ENCODE results near the gene SYNGR4.
"Not testable (repeated sequence)": the region's sequence is repeated elsewhere in the genome, so short reads cannot be mapped to it uniquely, and the experiment has no call there.

The SYNGR4 gene

GRCh38 chr19:48354332-48354992 lies 9.7 kb upstream of the SYNGR4 start:
- Mint-ChIP-seq H3K9me3 (no peaks in the 10 kb centered on the region), H3K4me3 (no peak overlapping the region), H3K36me3 (peaks cover 8% of the 10 kb centered on the region), H3K4me1 (peaks cover 10% of the 10 kb centered on the region), H3K27ac (no peak overlapping the region)
- DNase-seq (ENCODE audit: low spot score in 2 of 2) = no peak
- ATAC-seq = no peak

- Mint-ChIP-seq H3K4me1 (peaks cover 10% of the 10 kb centered on the region), H3K36me3 (peaks cover 11% of the 10 kb centered on the region), H3K4me3 (no peak overlapping the region), H3K27ac (no peak overlapping the region), H3K9me3 (no peaks in the 10 kb centered on the region)
- DNase-seq (ENCODE audit: low spot score in 2 of 2) (no peak), ATAC-seq (no peak)
Observed at GRCh38 chr19:48355365-48355954, 8.7 kb upstream of the SYNGR4 start.

- H3K27ac Mint-ChIP-seq = no peak overlapping the region
- H3K4me3 Mint-ChIP-seq = no peak overlapping the region
- no peaks in the 10 kb centered on the region for H3K9me3 Mint-ChIP-seq
- peaks cover 26% of the 10 kb centered on the region for H3K36me3 Mint-ChIP-seq
- H3K4me1 Mint-ChIP-seq = peaks cover 14% of the 10 kb centered on the region
- no peak for ATAC-seq
- no peak for DNase-seq (ENCODE audit: low spot score in 2 of 2)
Observed at GRCh38 chr19:48359123-48359522, 5.0 kb upstream of the SYNGR4 start.

GRCh38 chr19:48361912-48362311 lies 2.3 kb upstream of the SYNGR4 start:
- H3K36me3 Mint-ChIP-seq = peaks cover 31% of the 10 kb centered on the region
- no peaks in the 10 kb centered on the region for H3K9me3 Mint-ChIP-seq
- peaks cover 25% of the 10 kb centered on the region for H3K4me1 Mint-ChIP-seq
- DNase-seq (ENCODE audit: low spot score in 2 of 2) (no peak), ATAC-seq (no peak)
- H3K4me3 Mint-ChIP-seq = no peak overlapping the region
- H3K27ac Mint-ChIP-seq = no peak overlapping the region

- H3K4me1 Mint-ChIP-seq = peaks cover 25% of the 10 kb centered on the region
- peak overlapping the region; percentile 89 for H3K4me3 Mint-ChIP-seq
- H3K36me3 Mint-ChIP-seq = peaks cover 31% of the 10 kb centered on the region
- peak overlapping the region; percentile 94 for H3K27ac Mint-ChIP-seq
- H3K9me3 Mint-ChIP-seq = no peaks in the 10 kb centered on the region
- DNase-seq (ENCODE audit: low spot score in 2 of 2) (peak; percentile 82 to 91), ATAC-seq (peak; percentile 82)
Observed at GRCh38 chr19:48362716-48363499, 1.3 kb upstream of the SYNGR4 start.

- Mint-ChIP-seq H3K9me3 (no peaks in the 10 kb centered on the region), H3K4me3 (peak overlapping the region; percentile 89), H3K27ac (peak overlapping the region; percentile 94), H3K36me3 (peaks cover 31% of the 10 kb centered on the region), H3K4me1 (peaks cover 25% of the 10 kb centered on the region)
- DNase-seq (ENCODE audit: low spot score in 2 of 2) (no peak), ATAC-seq (peak; percentile 29)
Observed at GRCh38 chr19:48363500-48363809, 712 bp upstream of the SYNGR4 start.

GRCh38 chr19:48364598-48365348 lies 606 bp downstream of the SYNGR4 start:
- H3K4me3 Mint-ChIP-seq = peak overlapping the region; percentile 89
- DNase-seq (ENCODE audit: low spot score in 2 of 2) (no peak), ATAC-seq (no peak)
- H3K4me1 Mint-ChIP-seq = peaks cover 25% of the 10 kb centered on the region
- H3K27ac Mint-ChIP-seq = peak overlapping the region; percentile 94
- H3K36me3 Mint-ChIP-seq = peaks cover 20% of the 10 kb centered on the region
- H3K9me3 Mint-ChIP-seq = no peaks in the 10 kb centered on the region

GRCh38 chr19:48365602-48366001 lies 1.4 kb downstream of the SYNGR4 start:
- DNase-seq (ENCODE audit: low spot score in 2 of 2) = no peak
- peaks cover 25% of the 10 kb centered on the region for H3K4me1 Mint-ChIP-seq

GRCh38 chr19:48367855-48368254 lies 3.7 kb downstream of the SYNGR4 start:
- Mint-ChIP-seq H3K9me3 (no peaks in the 10 kb centered on the region), H3K27ac (no peak overlapping the region), H3K36me3 (peaks cover 18% of the 10 kb centered on the region), H3K4me3 (no peak overlapping the region), H3K4me1 (peaks cover 21% of the 10 kb centered on the region)
- ATAC-seq (no peak), DNase-seq (ENCODE audit: low spot score in 2 of 2) (no peak)

More at GRCh38 chr19:48365602-48366001, 1.4 kb downstream of the SYNGR4 start:
- Mint-ChIP-seq H3K27ac (peak overlapping the region; percentile 94), H3K9me3 (no peaks in the 10 kb centered on the region), H3K4me3 (peak overlapping the region; percentile 89), H3K36me3 (peaks cover 20% of the 10 kb centered on the region)
- ATAC-seq = no peak

GRCh38 chr19:48368936-48369335 lies 4.8 kb downstream of the SYNGR4 start:
- Mint-ChIP-seq H3K27ac (peak overlapping the region; percentile 30), H3K4me1 (peaks cover 14% of the 10 kb centered on the region), H3K36me3 (peaks cover 7% of the 10 kb centered on the region), H3K9me3 (no peaks in the 10 kb centered on the region), H3K4me3 (no peak overlapping the region)
- DNase-seq (ENCODE audit: low spot score in 2 of 2) = no peak
- ATAC-seq = no peak

GRCh38 chr19:48370955-48371354 lies 6.8 kb downstream of the SYNGR4 start:
- Mint-ChIP-seq H3K4me1 (no peaks in the 10 kb centered on the region), H3K36me3 (no peaks in the 10 kb centered on the region), H3K4me3 (no peak overlapping the region), H3K27ac (no peak overlapping the region), H3K9me3 (no peaks in the 10 kb centered on the region)
- DNase-seq (ENCODE audit: low spot score in 2 of 2) (no peak), ATAC-seq (no peak)

GRCh38 chr19:48371367-48371766 lies 7.2 kb downstream of the SYNGR4 start:
- H3K9me3 Mint-ChIP-seq = no peaks in the 10 kb centered on the region
- ATAC-seq (no peak), DNase-seq (ENCODE audit: low spot score in 2 of 2) (no peak)
- H3K4me3 Mint-ChIP-seq = no peak overlapping the region
- no peaks in the 10 kb centered on the region for H3K36me3 Mint-ChIP-seq
- H3K4me1 Mint-ChIP-seq = no peaks in the 10 kb centered on the region
- H3K27ac Mint-ChIP-seq = no peak overlapping the region

GRCh38 chr19:48371771-48372170 lies 7.6 kb downstream of the SYNGR4 start:
- H3K36me3 Mint-ChIP-seq; H3K4me3 Mint-ChIP-seq; H3K4me1 Mint-ChIP-seq; ATAC-seq; DNase-seq (ENCODE audit: low spot score in 2 of 2); H3K27ac Mint-ChIP-seq; H3K9me3 Mint-ChIP-seq: not testable (repeated sequence)

GRCh38 chr19:48372904-48373303 lies 8.7 kb downstream of the SYNGR4 start:
- H3K36me3 Mint-ChIP-seq = no peaks in the 10 kb centered on the region
- H3K27ac Mint-ChIP-seq = no peak overlapping the region
- no peak for DNase-seq (ENCODE audit: low spot score in 2 of 2)
- H3K4me3 Mint-ChIP-seq = no peak overlapping the region
- ATAC-seq = no peak
- H3K4me1 Mint-ChIP-seq = no peaks in the 10 kb centered on the region
- no peaks in the 10 kb centered on the region for H3K9me3 Mint-ChIP-seq

- no peaks in the 10 kb centered on the region for H3K9me3 Mint-ChIP-seq
- ATAC-seq (no peak), DNase-seq (ENCODE audit: low spot score in 2 of 2) (no peak)
- no peaks in the 10 kb centered on the region for H3K4me1 Mint-ChIP-seq
- no peaks in the 10 kb centered on the region for H3K36me3 Mint-ChIP-seq
- H3K4me3 Mint-ChIP-seq = no peak overlapping the region
- no peak overlapping the region for H3K27ac Mint-ChIP-seq
Observed at GRCh38 chr19:48373567-48373966, 9.4 kb downstream of the SYNGR4 start.
